Gastrocnemius medialis (tissue), 4 donors: ENCODE measurements around the gene PRRT1B. TPM values are rescaled to one million over a fixed set of nuclear protein-coding genes. Genes with fewer than 3 reads are reported as not detected.

ENCODE experiments used
- ATAC-seq, 2 donors: fragments of 150-250 bp; one replicate each; pipeline ENCODE4 v1.9.1; 2016
- DNase-seq, 2 donors: peaks; one replicate each; pipeline ENCODE4 v3.0.0-alpha.2; 2019
- H3K27ac ChIP-seq, 4 donors: fragments of 200-600 bp; sonication (generic); 1 replicate in 1 of 4; 2 replicates in 3 of 4; pipeline ENCODE4 v1.5.1; 2016 to 2018; ENCODE audit warnings: mild to moderate bottlenecking in 2 of 4, moderate library complexity in 1 of 4
- H3K27me3 ChIP-seq, 3 donors: fragments of 200-600 bp; sonication (generic) in 2 of 3; 1 replicate in 1 of 3; 2 replicates in 2 of 3; pipeline versions ENCODE4 v1.5.1 to v1.6.0; 2016 to 2019; ENCODE audit warnings: mild to moderate bottlenecking in 1 of 3, moderate library complexity in 1 of 3
- H3K36me3 ChIP-seq, 2 donors: fragments of 200-600 bp; sonication (generic) in 1 of 2; one replicate each; pipeline ENCODE4 v1.5.1; 2017 to 2018
- H3K4me1 ChIP-seq, 2 donors: fragments of 200-600 bp; sonication (generic) in 1 of 2; one replicate each; pipeline ENCODE4 v1.5.1; 2016 to 2017; ENCODE audit warnings: mild to moderate bottlenecking in 2 of 2
- H3K4me3 ChIP-seq, 4 donors: fragments of 200-600 bp; sonication (generic) in 3 of 4; 1 replicate in 1 of 4; 2 replicates in 3 of 4; pipeline ENCODE4 v1.5.1; 2016 to 2019; ENCODE audit warnings: mild to moderate bottlenecking in 2 of 4
- H3K9me3 ChIP-seq, 3 donors: fragments of 200-600 bp; sonication (generic) in 2 of 3; 1 replicate in 1 of 3; 2 replicates in 2 of 3; pipeline ENCODE4 v1.5.1; 2016 to 2019
- CTCF ChIP-seq, 5 experiments: fragments of 450-650 bp in 3 of 5; fragments of 200-600 bp in 2 of 5; sonication (generic) in 2 of 5; IDR thresholded peaks in 4 of 5; conservative IDR thresholded peaks in 1 of 5; 1 replicate in 4 of 5; 2 replicates in 1 of 5; pipeline ENCODE4 v1.5.1; 2016 to 2019; ENCODE audit warnings: antibody characterized with exemption in 5 of 5, mild to moderate bottlenecking in 3 of 5, moderate library complexity in 3 of 5
- POLR2A ChIP-seq, 2 donors: fragments of 450-650 bp; IDR thresholded peaks; one replicate each; pipeline ENCODE4 v1.6.1; 2017; ENCODE audit warnings: antibody characterized with exemption in 2 of 2, mild to moderate bottlenecking in 2 of 2, moderate library complexity in 2 of 2
- in situ Hi-C, 4 donors: fragments of 200-750 bp; cut with MboI; loops; one replicate each; pipeline versions ENCODE4 v1.15.0 to v1.8.0; 2017; ENCODE audit warnings: low sequenced_read_pairs in 4 of 4
- intact Hi-C: fragments of 100-400 bp; cut with DNase I; formaldehyde crosslinking; loops from one replicate; pipeline ENCODE4 v1.15.1; 2023; ENCODE audit warnings: low total_unique reads
- total RNA-seq, 4 donors: library from RNA; depleted of rRNA; stranded (reverse); fragments of >200 nt; gene quantifications; one replicate each; pipeline versions ENCODE4 v1.1.0 to v1.2.3, GENCODE V29; 2016

The PRRT1B gene
- total RNA-seq, 4 donors from 2014 or later: not detected

DNA sequence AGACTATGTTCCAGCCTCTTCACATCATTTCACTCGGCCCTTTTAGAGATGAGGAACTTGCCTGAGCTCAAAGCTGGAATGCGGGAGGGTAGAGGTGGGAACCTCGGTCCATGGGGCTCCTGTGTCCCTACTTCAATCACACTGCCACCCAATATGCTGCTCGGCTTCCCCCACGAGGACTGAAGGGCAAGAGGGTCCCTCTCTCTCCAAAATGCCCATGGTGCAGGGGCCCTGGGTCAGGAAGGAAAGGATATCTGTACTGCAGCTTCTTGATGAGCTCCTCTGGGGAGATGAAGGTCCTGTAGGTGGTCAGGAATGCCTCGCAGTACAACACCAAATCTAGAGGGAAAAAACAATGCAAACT, 46.5 kb downstream of the PRRT1B start:
- H3K36me3 ChIP-seq: peaks cover 4 to 68% of the 10 kb centered on the region in 2 donors
- TF ChIP-seq CTCF (IDR thresholded peaks at IDR 0.05 in 4 of 5, conservative IDR thresholded peaks at IDR 0.05 in 1 of 5) (no peak), POLR2A (IDR thresholded peaks at IDR 0.05) (no peak)
- peak overlapping the region; percentile 18 to 73 (median 62) for H3K27ac ChIP-seq
- H3K9me3 ChIP-seq: no peaks in the 10 kb centered on the region
- no peak overlapping the region for H3K4me3 ChIP-seq
- no peak for DNase-seq
- intact Hi-C loops: loop anchor here (1.0 to 10.0 kb wide), 2 partner anchors 148 to 653 kb away; partner anchors contain the start of gene RAPGEF1
- no peaks in the 10 kb centered on the region for H3K27me3 ChIP-seq
- H3K4me1 ChIP-seq: peaks cover 0 to 8% of the 10 kb centered on the region in 2 donors
- in situ Hi-C loops: loop anchor here in 3 of 4 donors (5.0 to 25.0 kb wide), 2 partner anchors 150 to 670 kb away; partner anchors contain the start of gene RAPGEF1 (in 3 of the 3)
- no peak for ATAC-seq

DNA sequence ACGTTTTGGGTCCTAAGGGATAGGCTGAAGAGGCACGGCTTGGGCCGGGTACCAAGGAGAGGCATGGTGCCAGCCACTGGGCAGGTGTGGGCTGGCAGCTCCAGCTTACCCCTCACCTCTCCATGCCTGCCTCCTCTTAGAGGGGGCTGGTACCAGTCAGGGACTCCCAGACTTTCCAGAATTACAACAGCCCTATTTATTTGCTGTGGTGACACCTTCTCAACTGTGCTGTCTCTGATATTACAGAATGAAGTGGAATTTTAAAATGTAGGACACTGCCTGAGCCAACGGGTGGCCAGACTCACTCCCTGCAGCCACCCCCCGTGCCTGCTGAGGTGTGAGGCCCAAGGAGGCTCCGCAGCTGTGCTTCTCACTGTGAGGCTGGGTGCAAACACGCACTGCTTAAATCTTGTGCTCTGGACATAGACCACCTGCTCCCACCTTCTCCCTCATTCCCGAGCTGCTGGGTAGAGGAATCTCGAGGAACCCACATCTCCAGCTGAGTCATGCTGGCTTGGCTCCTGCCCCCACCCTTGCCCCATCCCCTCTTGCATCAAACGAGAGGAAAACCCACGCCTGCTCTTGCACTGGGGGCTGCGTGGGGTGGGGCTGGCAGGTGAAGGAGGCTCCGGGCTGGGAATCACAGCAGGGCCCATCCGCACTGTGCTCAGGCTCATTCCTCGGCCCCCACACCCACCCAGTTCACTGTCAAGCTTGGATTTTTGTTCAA, 47.9 kb downstream of the PRRT1B start:
- peaks cover 0 to 8% of the 10 kb centered on the region in 2 donors for H3K4me1 ChIP-seq
- peak in 1 of 2 donors; percentile 5 for ATAC-seq
- intact Hi-C loops: loop anchor here (10.0 kb wide), 1 partner anchor 652 kb away; no protein-coding TSS in a partner anchor

DNA sequence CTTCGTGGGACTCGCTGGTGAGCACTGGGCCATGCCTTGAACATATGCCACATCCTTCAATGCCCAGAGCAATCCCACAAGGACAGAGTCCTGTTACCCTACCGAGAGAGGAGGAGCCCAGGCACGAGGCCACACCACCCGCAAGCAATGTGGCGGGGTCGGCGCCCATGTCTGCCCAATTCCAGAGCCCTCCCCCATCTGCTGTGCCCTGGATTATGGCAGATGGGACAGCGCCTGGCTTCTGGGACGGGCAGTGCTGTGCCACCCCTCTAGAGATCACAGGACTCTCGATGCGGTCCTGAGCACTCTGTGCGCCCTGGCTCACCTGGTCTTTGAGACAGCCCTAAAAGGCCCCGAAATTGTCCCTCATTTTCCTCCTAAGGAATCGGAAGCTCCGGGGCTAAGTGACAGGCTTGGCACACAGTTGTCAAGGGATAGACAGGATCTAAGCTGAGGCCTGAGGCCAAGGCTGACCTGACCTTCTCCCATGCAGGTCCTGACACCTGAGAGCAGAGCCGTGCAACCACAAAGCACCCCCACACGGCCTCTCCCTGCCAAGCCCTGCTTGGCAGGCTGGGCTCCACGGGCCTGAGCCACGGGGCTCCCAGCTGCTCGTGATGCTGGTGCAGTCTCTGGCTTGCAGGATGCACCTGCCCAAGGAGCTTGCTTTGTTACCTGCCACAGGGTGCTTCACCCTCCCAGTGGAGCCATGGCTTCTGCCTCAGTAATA, 48.8 kb downstream of the PRRT1B start:
- Histone ChIP-seq H3K27ac (peak overlapping the region; percentile 47 to 73 (median 60)), H3K4me3 (no peak overlapping the region), H3K9me3 (no peaks in the 10 kb centered on the region), H3K27me3 (no peaks in the 10 kb centered on the region), H3K4me1 (peaks cover 0 to 8% of the 10 kb centered on the region in 2 donors), H3K36me3 (peaks cover 0 to 70% of the 10 kb centered on the region in 2 donors)
- in situ Hi-C loops: loop anchor here in 3 of 4 donors (5.0 to 25.0 kb wide), 2 partner anchors 148 to 668 kb away; partner anchors contain the start of gene RAPGEF1 (in 3 of the 3)
- ATAC-seq (peak; percentile 33 to 77), DNase-seq (peak; percentile 50 to 91)
- intact Hi-C loops: loop anchor here (10.0 kb wide), 1 partner anchor 651 kb away; no protein-coding TSS in a partner anchor
- TF ChIP-seq CTCF (IDR thresholded peaks at IDR 0.05 in 4 of 5, conservative IDR thresholded peaks at IDR 0.05 in 1 of 5) (no peak), POLR2A (IDR thresholded peaks at IDR 0.05) (no peak)

More for the DNA sequence above, 47.9 kb downstream of the PRRT1B start:
- H3K4me3 ChIP-seq: no peak overlapping the region
- H3K36me3 ChIP-seq: peaks cover 0 to 71% of the 10 kb centered on the region in 2 donors
- H3K9me3 ChIP-seq: no peaks in the 10 kb centered on the region
- in situ Hi-C loops: loop anchor here in 3 of 4 donors (5.0 to 25.0 kb wide), 2 partner anchors 149 to 669 kb away; partner anchors contain the start of gene RAPGEF1 (in 3 of the 3)
- no peak for DNase-seq
- TF ChIP-seq CTCF (IDR thresholded peaks at IDR 0.05 in 4 of 5, conservative IDR thresholded peaks at IDR 0.05 in 1 of 5) (no peak), POLR2A (IDR thresholded peaks at IDR 0.05) (no peak)
- H3K27ac ChIP-seq: peak overlapping the region; percentile 49 to 73 (median 62)
- H3K27me3 ChIP-seq: no peaks in the 10 kb centered on the region

DNA sequence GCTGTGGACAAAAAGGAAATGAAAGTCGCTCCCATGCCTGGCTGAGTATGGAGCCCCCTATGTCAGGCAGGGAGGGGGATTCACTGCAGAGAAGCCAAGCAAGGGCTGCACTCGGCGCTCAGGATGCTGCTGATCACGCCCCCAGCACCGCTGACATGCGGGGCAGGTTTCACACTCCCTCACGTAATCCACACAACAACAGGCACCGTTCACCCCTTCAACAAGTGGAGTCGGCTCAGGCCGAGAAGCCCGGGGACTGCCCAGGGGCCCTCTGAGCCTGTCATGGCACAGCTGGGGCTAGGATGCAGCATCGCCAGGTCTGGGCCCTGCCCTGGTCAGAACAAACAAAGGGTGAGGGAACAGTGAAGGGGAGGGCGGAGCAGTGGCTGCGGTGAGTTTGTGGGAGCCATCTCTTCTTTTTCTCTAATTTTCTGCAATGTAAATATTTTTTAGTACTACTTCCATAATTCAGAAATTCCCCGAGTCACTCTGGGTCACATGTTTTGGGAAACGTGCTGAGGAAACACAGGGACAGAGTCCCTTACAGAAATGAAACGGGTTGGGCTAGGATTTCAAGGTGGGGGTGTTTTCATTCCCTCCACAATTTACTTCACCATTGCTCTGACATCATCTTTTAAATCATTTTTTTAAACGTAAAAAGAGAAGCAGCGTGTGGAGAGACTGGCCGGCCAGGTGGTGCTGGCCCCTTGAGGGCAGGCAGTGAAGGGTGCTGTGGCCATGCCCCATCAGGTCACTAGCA, 49.8 kb downstream of the PRRT1B start:
- peak overlapping the region; percentile 1 to 73 (median 60) for H3K27ac ChIP-seq
- H3K36me3 ChIP-seq: peaks cover 0 to 67% of the 10 kb centered on the region in 2 donors
- DNase-seq: no peak
- no peaks in the 10 kb centered on the region for H3K9me3 ChIP-seq
- no peaks in the 10 kb centered on the region for H3K27me3 ChIP-seq
- peaks cover 0 to 8% of the 10 kb centered on the region in 2 donors for H3K4me1 ChIP-seq
- TF ChIP-seq POLR2A (IDR thresholded peaks at IDR 0.05): no peak
- TF ChIP-seq CTCF (IDR thresholded peaks at IDR 0.05 in 4 of 5, conservative IDR thresholded peaks at IDR 0.05 in 1 of 5): no peak
- no peak for ATAC-seq
- in situ Hi-C loops: loop anchor here (5.0 to 25.0 kb wide), 2 partner anchors 147 to 667 kb away; partner anchors contain the start of gene RAPGEF1 (in 4 of the 4)
- H3K4me3 ChIP-seq: no peak overlapping the region
- intact Hi-C loops: loop anchor here (10.0 kb wide), 1 partner anchor 650 kb away; no protein-coding TSS in a partner anchor
